Natural killer cell (primary cell): ENCODE results near the gene OR11H6. TPM values are rescaled to one million over a fixed set of nuclear protein-coding genes. Genes with fewer than 3 reads are reported as not detected.
A peak's percentile ranks its signal among the peaks of the same experiment; 100 is the strongest.
"Not testable (repeated sequence)": the region's sequence is repeated elsewhere in the genome, so short reads cannot be mapped to it uniquely, and the experiment has no call there.

ENCODE experiments used
- ATAC-seq, 3 donors: fragments of 150-1000 bp in 2 of 3; fragments of 200-7000 bp in 1 of 3; cut with Tn5 transposase; 1 replicate in 1 of 3; 2 replicates in 2 of 3; pipeline ENCODE4 v1.10.0; 2021; ENCODE audit warnings: mild to moderate bottlenecking in 2 of 3, moderate library complexity in 2 of 3
- DNase-seq, 2 donors: peaks; one replicate each; pipeline versions ENCODE4 v3.0.0 to v3.0.0-alpha.2; 2013 to 2021; ENCODE audit warnings: mixed read lengths in 1 of 2
- H3K27ac ChIP-seq: one replicate; pipeline ENCODE4 v1.5.1; 2013; ENCODE audit warnings: mild to moderate bottlenecking, low read length
- H3K27me3 ChIP-seq: one replicate; pipeline ENCODE4 v1.6.1; 2013; ENCODE audit warnings: low read length; ENCODE audit not compliant: control insufficient read depth, insufficient read depth
- H3K36me3 ChIP-seq: one replicate; pipeline ENCODE4 v1.6.1; 2013; ENCODE audit warnings: low read length; ENCODE audit not compliant: control insufficient read depth, insufficient read depth
- H3K4me1 ChIP-seq: one replicate; pipeline ENCODE4 v1.6.1; 2013; ENCODE audit warnings: low read length; ENCODE audit not compliant: control insufficient read depth, insufficient read depth
- H3K4me3 ChIP-seq: one replicate; pipeline ENCODE4 v1.5.1; 2013; ENCODE audit warnings: low read length
- H3K9me3 ChIP-seq: one replicate; pipeline ENCODE4 v1.6.1; 2013; ENCODE audit warnings: low read length; ENCODE audit not compliant: control insufficient read depth, insufficient read depth
- H3K27ac Mint-ChIP-seq, 2 donors: one replicate each; pipeline ENCODE4 v1.8.0; 2022; ENCODE audit warnings: mild to moderate bottlenecking in 2 of 2, mixed read lengths in 2 of 2, moderate library complexity in 1 of 2
- H3K27me3 Mint-ChIP-seq, 2 donors: one replicate each; pipeline ENCODE4 v1.8.0; 2022; ENCODE audit warnings: low read depth in 2 of 2, mixed read lengths in 2 of 2
- H3K36me3 Mint-ChIP-seq: one replicate; pipeline ENCODE4 v1.8.0; 2022; ENCODE audit warnings: mixed read lengths
- H3K4me1 Mint-ChIP-seq, 2 donors: one replicate each; pipeline ENCODE4 v1.8.0; 2022; ENCODE audit warnings: mixed read lengths in 2 of 2
- H3K4me3 Mint-ChIP-seq: one replicate; pipeline ENCODE4 v1.8.0; 2022; ENCODE audit warnings: mild to moderate bottlenecking, moderate library complexity, mixed read lengths
- H3K9me3 Mint-ChIP-seq, 2 donors: one replicate each; pipeline ENCODE4 v1.8.0; 2022; ENCODE audit warnings: mixed read lengths in 2 of 2
- CTCF ChIP-seq: fragments of 200-600 bp; IDR thresholded peaks from one replicate; pipeline ENCODE4 v1.8.0; 2022; ENCODE audit warnings: antibody characterized with exemption
- WGBS: methylation state at CpG from one replicate; pipeline ENCODE4 v1.1.7; 2013; ENCODE audit warnings: missing lambda C conversion rate; ENCODE audit not compliant: insufficient coverage; 5-methylcytosine and 5-hydroxymethylcytosine counted together
- intact Hi-C: fragments of 100-400 bp; cut with micrococcal nuclease; formaldehyde crosslinking; loops from one replicate; pipeline ENCODE4 v1.14.2; 2022
- total RNA-seq, 4 donors: library from RNA; stranded (reverse); fragments of 120-200 nt in 1 of 4; gene quantifications; one replicate each; pipeline versions ENCODE4 v1.2.3 to v1.2.4, GENCODE V29; 2013 to 2022

Gene OR11H6
- total RNA-seq, 3 donors from 2014 or later (not counting 1 experiment from before 2014, with no cell fraction given): not detected

GRCh38 chr14:20228681-20229080 lies 5.2 kb downstream of the OR11H6 start, which contains the start of gene OR11H7:
OR11H7 (plus strand) TSS chr14:20228981.
- H3K36me3 ChIP-seq: no peaks in the 10 kb centered on the region

GRCh38 chr14:20235415-20235814 lies 11.9 kb downstream of the OR11H6 start:
- intact Hi-C loops, H3K36me3 Mint-ChIP-seq, ATAC-seq, H3K27me3 ChIP-seq, H3K27ac ChIP-seq, DNase-seq, H3K27ac Mint-ChIP-seq, H3K27me3 Mint-ChIP-seq, H3K4me3 ChIP-seq, H3K4me1 Mint-ChIP-seq, H3K9me3 Mint-ChIP-seq, H3K36me3 ChIP-seq, H3K4me3 Mint-ChIP-seq, H3K9me3 ChIP-seq, H3K4me1 ChIP-seq: not testable (repeated sequence)
- WGBS: 95% methylated on average over 4 of the region's 4 CpGs

More at GRCh38 chr14:20228681-20229080, 5.2 kb downstream of the OR11H6 start, which contains the start of gene OR11H7:
- DNase-seq (no peak), ATAC-seq (no peak)
- no peaks in the 10 kb centered on the region for H3K4me1 ChIP-seq
- H3K27me3 ChIP-seq: no peaks in the 10 kb centered on the region
- Mint-ChIP-seq H3K27me3 (peaks cover 0 to 3% of the 10 kb centered on the region in 2 donors), H3K4me3 (no peak within 1 kb of the TSS), H3K9me3 (peaks cover 6 to 10% of the 10 kb centered on the region in 2 donors), H3K36me3 (no peaks in the 10 kb centered on the region), H3K27ac (no peak within 1 kb of the TSS), H3K4me1 (no peaks in the 10 kb centered on the region)
- no peak for TF ChIP-seq CTCF
- no peak within 1 kb of the TSS for H3K27ac ChIP-seq
- H3K4me3 ChIP-seq: no peak within 1 kb of the TSS
- intact Hi-C loops: no loop called here
- no peaks in the 10 kb centered on the region for H3K9me3 ChIP-seq
- WGBS: no CpG with 5 or more reads among the region's 1 CpG

GRCh38 chr14:20247646-20248246 lies 24.2 kb downstream of the OR11H6 start:
- Histone ChIP-seq H3K36me3 (no peaks in the 10 kb centered on the region), H3K27ac (no peak overlapping the region), H3K4me3 (no peak overlapping the region), H3K9me3 (no peaks in the 10 kb centered on the region), H3K4me1 (no peaks in the 10 kb centered on the region), H3K27me3 (no peaks in the 10 kb centered on the region)
- DNase-seq: peak in 1 of 2 donors; percentile 17
- H3K27ac Mint-ChIP-seq: no peak overlapping the region
- no peak overlapping the region for H3K4me3 Mint-ChIP-seq
- peaks cover 8% of the 10 kb centered on the region for H3K36me3 Mint-ChIP-seq
- no peaks in the 10 kb centered on the region for H3K27me3 Mint-ChIP-seq
- intact Hi-C loops: no loop called here
- no peak for ATAC-seq
- no peaks in the 10 kb centered on the region for H3K4me1 Mint-ChIP-seq
- no peak for TF ChIP-seq CTCF
- WGBS: 65% methylated on average over 3 of the region's 3 CpGs
- H3K9me3 Mint-ChIP-seq: peaks cover 10% of the 10 kb centered on the region in 2 donors

GRCh38 chr14:20262642-20263128 lies 39.2 kb downstream of the OR11H6 start:
- Mint-ChIP-seq H3K9me3 (no peaks in the 10 kb centered on the region), H3K27ac (no peak overlapping the region), H3K27me3 (no peaks in the 10 kb centered on the region), H3K4me1 (no peaks in the 10 kb centered on the region), H3K36me3 (peaks cover 8% of the 10 kb centered on the region), H3K4me3 (no peak overlapping the region)
- Histone ChIP-seq H3K4me1 (no peaks in the 10 kb centered on the region), H3K27ac (no peak overlapping the region), H3K36me3 (no peaks in the 10 kb centered on the region), H3K9me3 (no peaks in the 10 kb centered on the region), H3K27me3 (no peaks in the 10 kb centered on the region), H3K4me3 (no peak overlapping the region)
- DNase-seq (no peak), ATAC-seq (no peak)
- TF ChIP-seq CTCF: no peak
- intact Hi-C loops: no loop called here
- WGBS: 81% methylated on average over 1 of the region's 3 CpGs

- H3K4me1 ChIP-seq, H3K4me3 Mint-ChIP-seq, H3K4me1 Mint-ChIP-seq, DNase-seq, H3K27ac ChIP-seq, H3K27ac Mint-ChIP-seq, H3K36me3 Mint-ChIP-seq, H3K27me3 Mint-ChIP-seq, H3K9me3 Mint-ChIP-seq, ATAC-seq, H3K4me3 ChIP-seq, H3K36me3 ChIP-seq, intact Hi-C loops, H3K27me3 ChIP-seq, H3K9me3 ChIP-seq: not testable (repeated sequence)
- 94% methylated on average over 4 of the region's 5 CpGs for WGBS
Measured at GRCh38 chr14:20264361-20264760, 40.9 kb downstream of the OR11H6 start.
